EH (cell line): ENCODE data around the gene SND1.
A peak's percentile ranks its signal among the peaks of the same experiment; 100 is the strongest.

ENCODE experiments used
- DNase-seq: peaks from one replicate; pipeline ENCODE4 v3.0.0-alpha.2; 2015; ENCODE audit warnings: low read depth

The SND1 gene

GRCh38 chr7:128039544-128039953 is 387.6 kb downstream of the SND1 start:
- DNase-seq = no peak

DNA sequence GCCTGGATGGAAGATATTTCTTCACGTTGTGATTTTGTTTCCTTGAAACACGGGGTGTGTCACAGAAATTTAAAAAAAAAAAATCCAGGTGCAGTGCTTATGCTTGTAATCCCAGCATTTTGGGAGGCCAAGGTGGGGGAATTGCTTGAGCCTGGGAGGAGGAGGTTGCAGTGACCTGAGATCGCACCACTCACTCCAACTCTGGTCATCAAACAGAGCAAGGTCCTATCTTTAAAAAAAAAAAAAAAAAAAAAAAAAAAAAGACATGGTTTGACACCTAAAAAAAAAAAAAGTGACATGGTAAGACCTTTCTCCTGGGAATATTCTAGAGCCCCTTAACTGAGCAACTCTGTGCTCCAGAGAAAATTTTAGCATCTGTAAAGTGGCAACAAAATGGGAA is 388.2 kb downstream of the SND1 start:
- DNase-seq = no peak

DNA sequence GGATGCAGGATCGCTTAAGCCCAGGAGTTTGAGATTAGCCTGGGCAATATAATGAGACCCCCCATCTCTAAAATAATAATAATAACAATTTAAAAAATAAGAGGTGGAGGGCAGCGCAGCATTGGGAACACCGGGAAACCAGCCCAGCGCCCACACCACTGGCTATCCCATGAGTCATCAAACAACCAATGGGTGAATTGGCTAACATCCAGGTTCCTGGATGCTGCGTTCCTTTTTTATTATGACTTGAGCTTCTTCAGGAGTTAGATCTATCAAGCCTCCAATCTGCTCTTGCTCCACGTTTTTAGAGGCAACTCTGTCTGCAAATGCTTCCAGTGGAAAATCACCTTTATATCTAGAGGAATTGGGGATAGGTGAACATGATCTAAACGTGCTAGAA is 389.2 kb downstream of the SND1 start:
- peak; percentile 90 for DNase-seq

DNA sequence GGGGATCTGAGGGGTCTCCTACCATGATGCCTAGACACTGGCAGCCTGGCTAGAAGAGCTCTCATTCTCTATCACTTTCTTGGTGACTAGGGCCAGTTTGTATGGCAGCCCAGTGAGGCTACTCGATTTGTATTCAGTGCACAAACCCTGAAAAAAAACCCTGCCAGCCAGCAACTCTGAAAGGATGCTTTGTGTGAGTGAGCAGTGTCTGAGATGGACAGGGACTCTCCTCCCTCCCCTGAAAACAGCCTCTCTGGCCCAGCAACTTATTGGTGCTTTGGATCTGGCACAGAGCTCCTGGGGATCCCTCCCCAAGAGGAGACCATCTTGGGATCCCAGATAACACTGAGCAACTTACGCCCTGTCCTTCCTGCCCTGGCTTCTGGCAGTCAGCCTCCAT is 390.0 kb downstream of the SND1 start:
- no peak for DNase-seq

DNA sequence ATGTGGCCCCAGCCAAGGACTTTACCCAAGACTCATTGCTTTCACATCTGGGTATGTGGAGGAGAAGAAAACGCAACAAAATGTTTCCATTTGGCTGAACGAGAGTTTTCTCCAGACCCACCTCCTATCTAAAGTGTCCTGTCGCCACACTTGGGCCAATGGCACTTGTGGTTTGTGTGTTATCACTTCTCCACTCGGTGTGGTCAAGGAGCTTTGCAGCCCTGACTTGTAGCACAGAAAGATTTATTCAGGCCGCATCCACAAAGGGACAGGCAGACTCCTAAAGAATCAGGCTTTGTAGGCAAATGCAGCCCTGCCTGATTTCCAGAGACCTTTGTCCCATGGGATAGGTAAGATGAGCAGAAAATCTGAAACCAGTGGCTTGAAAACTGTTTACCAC is 392.1 kb downstream of the SND1 start:
- no peak for DNase-seq

DNA sequence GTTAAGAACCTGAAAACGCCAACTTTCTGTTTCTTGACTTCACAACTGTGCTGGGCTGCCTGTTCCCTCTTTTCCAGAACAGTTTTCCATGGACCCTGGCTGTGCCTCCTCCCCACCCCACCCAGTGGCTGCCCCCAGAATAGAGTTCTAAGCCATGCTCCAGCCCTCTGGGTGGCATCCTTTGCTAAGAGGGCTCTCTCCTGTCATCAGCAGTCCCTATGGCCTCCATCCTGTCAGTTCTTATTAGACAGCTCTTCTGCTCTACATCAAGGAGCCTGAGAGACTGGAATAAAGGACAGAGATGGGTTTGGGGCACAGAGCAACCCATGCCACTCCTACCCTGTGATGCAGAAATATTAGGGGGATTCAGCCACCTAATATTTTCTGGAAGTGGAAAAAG is 393.2 kb downstream of the SND1 start:
- no peak for DNase-seq

GRCh38 chr7:128045766-128046165 is 393.8 kb downstream of the SND1 start:
- DNase-seq = peak; percentile 65

- DNase-seq = no peak
Measured at GRCh38 chr7:128052404-128052803, 400.4 kb downstream of the SND1 start.

- peak; percentile 57 for DNase-seq
Measured at GRCh38 chr7:128053023-128053422, 401.0 kb downstream of the SND1 start.

DNA sequence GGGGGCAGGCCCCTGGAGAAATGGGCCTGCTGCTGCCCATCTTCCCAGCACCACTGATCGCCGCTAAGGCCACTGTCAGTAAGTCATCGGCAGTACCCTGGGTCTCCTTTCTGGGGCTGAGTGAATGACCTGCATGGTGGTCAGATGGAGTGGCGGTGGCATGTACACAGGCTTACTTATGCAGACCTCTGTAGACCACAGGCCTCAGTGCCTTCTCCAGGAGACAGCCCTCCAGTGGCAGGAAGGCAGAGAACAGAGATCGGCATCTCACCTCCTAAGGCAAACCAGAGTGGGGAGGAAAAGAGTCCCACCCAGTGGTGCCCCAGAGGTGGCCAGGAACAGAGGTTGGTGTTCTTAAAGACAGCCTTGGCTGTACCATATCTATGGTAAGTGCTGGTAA is 402.0 kb downstream of the SND1 start:
- no peak for DNase-seq

DNA sequence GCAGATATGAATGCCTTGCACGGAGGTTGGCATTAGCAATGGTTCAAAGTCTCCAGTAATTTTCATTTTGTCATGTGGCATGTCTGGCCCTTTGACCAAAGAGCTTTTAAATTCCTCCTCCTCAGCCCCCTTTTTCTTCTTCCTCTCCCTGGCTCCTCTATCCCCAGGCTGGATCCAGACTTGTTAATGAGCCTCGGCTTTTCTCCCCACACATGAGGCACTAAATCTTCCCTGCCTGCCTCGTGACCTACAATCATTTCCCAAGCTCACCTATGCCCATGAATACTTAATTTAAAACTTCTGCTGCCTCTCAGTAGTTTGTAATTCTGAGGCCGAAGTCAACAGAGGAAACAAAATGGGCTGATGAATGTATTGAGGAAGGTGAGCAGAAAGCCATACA is 402.5 kb downstream of the SND1 start:
- no peak for DNase-seq

GRCh38 chr7:128055637-128056036 is 403.6 kb downstream of the SND1 start:
- peak; percentile 46 for DNase-seq

DNA sequence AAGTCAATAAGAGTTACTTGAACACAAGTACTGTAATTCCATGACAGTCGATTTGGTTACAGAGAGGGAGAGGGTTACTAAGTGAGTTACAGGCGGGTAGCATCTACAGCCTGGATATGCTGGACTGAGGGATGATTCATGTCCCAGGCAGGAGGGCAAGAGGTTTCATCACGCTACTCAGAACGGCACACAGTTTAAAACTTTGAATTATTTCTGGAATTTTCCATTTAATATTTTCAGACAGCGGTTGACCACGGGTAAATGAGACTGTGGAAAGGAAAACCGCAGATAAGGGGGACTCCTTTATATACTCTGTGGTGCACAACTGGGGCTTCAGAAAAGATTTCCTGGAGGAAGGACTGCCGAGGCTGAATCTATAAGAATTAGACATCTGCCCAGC is 404.9 kb downstream of the SND1 start:
- DNase-seq = peak; percentile 94

- no peak for DNase-seq
Measured at GRCh38 chr7:128057909-128058308, 405.9 kb downstream of the SND1 start.

GRCh38 chr7:128059143-128059988 is 407.4 kb downstream of the SND1 start:
- DNase-seq = no peak

DNA sequence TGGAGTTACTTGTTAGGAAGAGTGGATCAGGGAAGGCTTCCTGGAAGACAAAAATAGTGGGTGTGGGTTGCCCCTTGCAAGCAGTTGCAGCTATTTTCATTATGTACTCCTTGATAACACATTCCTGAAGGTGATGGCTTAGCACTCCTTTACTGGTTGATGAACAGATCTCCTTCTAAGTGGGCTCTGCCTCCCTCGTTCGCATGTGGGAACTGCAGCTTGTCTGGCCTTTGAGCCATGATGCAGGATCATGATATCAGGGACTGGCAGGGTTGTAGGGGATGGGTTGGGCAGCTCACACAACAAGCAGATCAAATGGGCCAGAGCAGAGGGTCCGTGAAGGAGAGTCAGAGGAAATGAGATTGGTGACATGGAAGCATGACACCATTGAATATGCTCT is 408.0 kb downstream of the SND1 start:
- no peak for DNase-seq

- DNase-seq = peak; percentile 26
Measured at GRCh38 chr7:128063088-128063487, 411.1 kb downstream of the SND1 start.

DNA sequence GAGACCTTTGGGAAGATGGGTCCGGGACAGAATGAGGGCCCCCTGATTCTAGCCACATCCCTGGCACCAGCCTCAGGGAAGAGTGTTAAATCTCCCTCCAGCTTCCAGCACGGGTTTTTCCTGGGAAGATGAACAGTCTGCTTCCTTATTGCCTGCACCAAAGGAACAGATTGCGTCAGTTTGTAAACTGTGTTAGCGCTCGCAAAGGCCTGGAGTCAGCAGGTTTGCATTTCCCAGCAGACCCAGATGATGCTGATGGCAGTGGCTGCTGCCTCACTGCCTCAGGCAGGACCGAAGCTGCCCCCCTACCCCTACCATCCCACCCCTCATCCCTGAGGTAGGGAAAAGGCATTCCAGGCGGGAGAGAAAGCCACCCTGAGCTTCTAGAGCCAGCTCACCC is 413.9 kb downstream of the SND1 start:
- no peak for DNase-seq

- no peak for DNase-seq
Measured at GRCh38 chr7:128066395-128066794, 414.4 kb downstream of the SND1 start.

DNA sequence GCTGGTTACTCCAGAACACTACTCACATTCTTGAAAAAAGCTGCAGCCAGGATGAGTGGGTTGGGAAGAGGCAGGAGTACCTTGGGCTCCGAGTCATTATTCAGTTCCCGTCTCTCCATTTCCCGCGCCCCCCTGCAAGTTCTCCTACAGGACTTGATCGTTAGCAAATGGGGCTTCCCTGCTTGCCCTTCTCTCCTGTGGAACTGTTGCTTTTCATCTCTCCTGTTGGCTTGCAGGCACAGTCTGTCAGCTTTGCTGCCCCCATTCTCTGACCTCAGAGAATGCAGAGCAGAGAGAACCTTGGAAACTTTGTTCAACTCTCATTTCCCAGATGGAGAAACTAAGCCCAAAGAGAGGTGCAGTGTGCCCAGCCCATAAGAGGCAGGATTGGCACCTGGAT is 414.9 kb downstream of the SND1 start:
- DNase-seq = no peak

DNA sequence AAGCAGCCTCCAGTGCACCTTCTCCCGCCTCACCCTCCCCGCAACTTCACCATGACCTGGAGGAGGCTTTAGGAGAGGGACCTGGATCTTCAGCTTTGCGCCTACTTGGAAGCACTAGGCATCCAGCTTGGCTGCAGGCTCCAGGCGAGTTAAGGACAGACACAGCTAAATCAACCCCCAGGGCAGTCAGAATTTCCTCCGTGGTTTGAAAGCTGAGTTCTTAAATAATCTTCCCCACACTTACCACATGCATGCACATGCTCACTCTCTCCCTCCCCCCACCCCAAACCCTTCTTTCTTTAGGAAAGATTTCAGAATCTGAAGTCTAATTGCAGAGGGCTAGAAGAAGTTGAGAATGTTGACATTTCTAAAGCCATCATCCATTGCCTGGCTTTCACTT is 416.0 kb downstream of the SND1 start:
- DNase-seq = peak; percentile 54

DNA sequence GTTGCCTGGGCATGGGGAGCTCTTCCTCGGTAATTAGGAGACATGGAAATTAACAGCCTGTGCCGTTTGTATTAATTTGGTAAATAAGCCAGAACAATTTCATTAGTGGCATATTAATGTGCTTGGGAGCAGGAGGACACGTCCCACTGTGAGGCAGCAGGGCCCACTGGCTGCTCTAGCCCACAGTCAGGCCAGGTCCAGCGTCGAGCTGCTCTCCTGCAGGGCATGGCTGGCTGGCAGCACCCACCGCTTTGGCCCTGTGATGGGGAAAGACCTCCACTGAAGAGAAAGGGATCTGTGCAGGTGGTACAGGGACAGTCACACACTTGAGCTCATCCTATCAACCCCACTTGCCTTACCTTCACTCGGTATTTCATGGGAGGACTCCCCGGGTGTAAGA is 416.8 kb downstream of the SND1 start:
- DNase-seq = no peak

- DNase-seq = no peak
Measured at GRCh38 chr7:128069373-128070364, 417.7 kb downstream of the SND1 start.
